ENCODE data around the gene MANBA.

DNA sequence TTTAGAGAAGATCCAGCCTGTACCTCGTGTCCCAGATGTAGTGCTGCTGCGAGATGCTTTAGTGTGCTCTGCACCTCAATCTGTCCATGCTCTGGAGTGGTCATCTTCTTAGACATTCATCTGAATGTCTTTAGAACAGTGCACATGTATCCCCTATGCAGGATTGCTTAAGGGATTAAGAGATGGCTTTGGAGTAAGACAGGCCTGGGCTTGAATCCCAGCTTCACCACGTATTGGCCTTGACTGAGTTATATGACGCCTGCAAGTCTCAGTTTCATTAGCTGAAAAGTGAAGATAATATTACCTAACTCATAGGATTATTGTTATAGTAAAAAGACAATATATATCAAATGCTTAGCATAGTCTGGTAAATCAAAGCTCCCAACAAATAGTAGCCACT is 161.3 kb downstream of the MANBA start:
- TF ChIP-seq, protein P1, sequence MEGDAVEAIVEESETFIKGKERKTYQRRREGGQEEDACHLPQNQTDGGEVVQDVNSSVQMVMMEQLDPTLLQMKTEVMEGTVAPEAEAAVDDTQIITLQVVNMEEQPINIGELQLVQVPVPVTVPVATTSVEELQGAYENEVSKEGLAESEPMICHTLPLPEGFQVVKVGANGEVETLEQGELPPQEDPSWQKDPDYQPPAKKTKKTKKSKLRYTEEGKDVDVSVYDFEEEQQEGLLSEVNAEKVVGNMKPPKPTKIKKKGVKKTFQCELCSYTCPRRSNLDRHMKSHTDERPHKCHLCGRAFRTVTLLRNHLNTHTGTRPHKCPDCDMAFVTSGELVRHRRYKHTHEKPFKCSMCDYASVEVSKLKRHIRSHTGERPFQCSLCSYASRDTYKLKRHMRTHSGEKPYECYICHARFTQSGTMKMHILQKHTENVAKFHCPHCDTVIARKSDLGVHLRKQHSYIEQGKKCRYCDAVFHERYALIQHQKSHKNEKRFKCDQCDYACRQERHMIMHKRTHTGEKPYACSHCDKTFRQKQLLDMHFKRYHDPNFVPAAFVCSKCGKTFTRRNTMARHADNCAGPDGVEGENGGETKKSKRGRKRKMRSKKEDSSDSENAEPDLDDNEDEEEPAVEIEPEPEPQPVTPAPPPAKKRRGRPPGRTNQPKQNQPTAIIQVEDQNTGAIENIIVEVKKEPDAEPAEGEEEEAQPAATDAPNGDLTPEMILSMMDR (IDR thresholded peaks at IDR 0.05; ENCODE audit: insufficient read depth, low read depth, low read length), result no peak
- no peak for TF ChIP-seq EZH2 (IDR thresholded peaks at IDR 0.05; ENCODE audit: insufficient read depth, low read length)

Measured in astrocyte (in vitro differentiated cells and primary cell).